ENCODE results near the gene NBAS.

DNA sequence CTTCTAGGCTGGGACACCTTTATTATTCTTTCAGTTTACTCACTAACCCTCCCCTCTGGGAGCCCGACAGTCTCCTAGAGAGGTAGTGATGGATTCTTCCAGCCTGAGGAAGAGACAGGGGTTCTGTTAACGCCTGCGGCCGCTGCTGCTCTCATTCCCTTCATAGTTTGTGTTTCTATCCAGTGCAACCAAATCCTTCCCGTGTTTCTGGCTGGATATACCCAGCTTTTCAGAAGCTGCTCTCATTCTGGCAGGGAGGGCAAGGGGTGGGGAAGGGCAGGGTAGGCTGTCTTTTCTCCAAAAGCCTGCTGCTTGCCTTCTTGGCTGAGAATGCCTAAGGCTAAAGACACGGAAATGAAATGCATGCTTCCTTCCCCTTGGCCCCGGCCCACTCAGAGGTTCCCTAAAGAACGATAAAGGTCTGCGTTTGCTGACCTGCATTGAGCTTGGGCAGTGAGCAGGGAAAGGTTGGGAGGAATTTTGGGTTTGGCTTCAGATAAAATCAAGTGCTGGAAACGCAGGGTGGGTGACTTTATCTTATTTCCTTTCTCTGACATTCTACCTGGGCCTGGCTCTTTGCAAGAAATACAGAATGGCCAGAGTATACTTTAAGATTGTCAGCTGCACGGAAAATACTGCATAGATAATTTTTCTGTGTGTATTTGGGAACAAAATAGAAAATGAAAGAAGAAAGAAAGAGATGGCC is 390.9 kb downstream of the NBAS start:
- TF ChIP-seq EZH2 (IDR thresholded peaks at IDR 0.05; ENCODE audit: borderline replicate concordance, insufficient read depth, low read length, poor library complexity, severe bottlenecking) (no peak), MXI1 (conservative IDR thresholded peaks at IDR 0.05; ENCODE audit: poor library complexity, severe bottlenecking) (no peak), RAD21 (conservative IDR thresholded peaks at IDR 0.05) (no peak), POLR2AphosphoS5 (IDR thresholded peaks at IDR 0.05) (no peak), EP300 (conservative IDR thresholded peaks at IDR 0.05; ENCODE audit: poor library complexity, severe bottlenecking) (no peak), TAF1 (IDR thresholded peaks at IDR 0.05; ENCODE audit: low read depth) (no peak)
- TF ChIP-seq, protein P1, sequence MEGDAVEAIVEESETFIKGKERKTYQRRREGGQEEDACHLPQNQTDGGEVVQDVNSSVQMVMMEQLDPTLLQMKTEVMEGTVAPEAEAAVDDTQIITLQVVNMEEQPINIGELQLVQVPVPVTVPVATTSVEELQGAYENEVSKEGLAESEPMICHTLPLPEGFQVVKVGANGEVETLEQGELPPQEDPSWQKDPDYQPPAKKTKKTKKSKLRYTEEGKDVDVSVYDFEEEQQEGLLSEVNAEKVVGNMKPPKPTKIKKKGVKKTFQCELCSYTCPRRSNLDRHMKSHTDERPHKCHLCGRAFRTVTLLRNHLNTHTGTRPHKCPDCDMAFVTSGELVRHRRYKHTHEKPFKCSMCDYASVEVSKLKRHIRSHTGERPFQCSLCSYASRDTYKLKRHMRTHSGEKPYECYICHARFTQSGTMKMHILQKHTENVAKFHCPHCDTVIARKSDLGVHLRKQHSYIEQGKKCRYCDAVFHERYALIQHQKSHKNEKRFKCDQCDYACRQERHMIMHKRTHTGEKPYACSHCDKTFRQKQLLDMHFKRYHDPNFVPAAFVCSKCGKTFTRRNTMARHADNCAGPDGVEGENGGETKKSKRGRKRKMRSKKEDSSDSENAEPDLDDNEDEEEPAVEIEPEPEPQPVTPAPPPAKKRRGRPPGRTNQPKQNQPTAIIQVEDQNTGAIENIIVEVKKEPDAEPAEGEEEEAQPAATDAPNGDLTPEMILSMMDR (IDR thresholded peaks at IDR 0.05; ENCODE audit: poor library complexity, severe bottlenecking): no peak

Measured in neural cell (in vitro differentiated cells).